Stimulated activated CD8-positive, alpha-beta memory T cell treated with anti-CD3 and anti-CD28 coated beads, Interleukin-7, amount 100 ng/mL, for 1 hour (primary cell): ENCODE data around the gene IFI6.
"Not testable (repeated sequence)": the region's sequence is repeated elsewhere in the genome, so short reads cannot be mapped to it uniquely, and the experiment has no call there.

Experiments used
- DNase-seq, 2 donors: peaks; one replicate each; pipeline ENCODE4 v3.0.0-alpha.2; 2020; ENCODE audit warnings: low read depth in 2 of 2

IFI6 gene

GRCh38 chr1:27628712-27629111 is 43.3 kb downstream of the IFI6 start:
- DNase-seq, result no peak

DNA sequence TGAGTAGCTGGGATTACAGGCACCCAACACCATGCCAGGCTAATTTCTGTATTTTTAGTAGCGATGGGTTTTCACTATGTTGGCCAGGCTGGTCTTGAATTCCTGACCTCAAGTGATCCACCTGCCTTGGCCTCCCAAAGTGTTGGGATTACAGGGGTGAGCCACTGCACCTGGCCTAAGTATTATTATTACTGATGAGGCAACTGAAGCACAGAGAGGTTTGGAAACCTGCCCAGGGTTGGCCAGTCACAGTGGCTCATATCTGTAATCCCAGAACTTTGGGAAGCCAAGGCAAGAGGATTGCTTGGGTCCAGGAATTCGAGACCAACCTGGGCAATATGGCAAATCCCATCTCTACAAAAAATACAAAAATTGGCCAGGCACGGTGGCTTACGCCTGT is 44.3 kb downstream of the IFI6 start:
- DNase-seq, result not testable (repeated sequence)

GRCh38 chr1:27627061-27627460 is 44.9 kb downstream of the IFI6 start:
- DNase-seq, result no peak

- no peak for DNase-seq
Observed at GRCh38 chr1:27626031-27626935, 45.7 kb downstream of the IFI6 start.

GRCh38 chr1:27624467-27625178 is 47.4 kb downstream of the IFI6 start:
- DNase-seq, result no peak

GRCh38 chr1:27623327-27624212 is 48.4 kb downstream of the IFI6 start:
- no peak for DNase-seq

DNA sequence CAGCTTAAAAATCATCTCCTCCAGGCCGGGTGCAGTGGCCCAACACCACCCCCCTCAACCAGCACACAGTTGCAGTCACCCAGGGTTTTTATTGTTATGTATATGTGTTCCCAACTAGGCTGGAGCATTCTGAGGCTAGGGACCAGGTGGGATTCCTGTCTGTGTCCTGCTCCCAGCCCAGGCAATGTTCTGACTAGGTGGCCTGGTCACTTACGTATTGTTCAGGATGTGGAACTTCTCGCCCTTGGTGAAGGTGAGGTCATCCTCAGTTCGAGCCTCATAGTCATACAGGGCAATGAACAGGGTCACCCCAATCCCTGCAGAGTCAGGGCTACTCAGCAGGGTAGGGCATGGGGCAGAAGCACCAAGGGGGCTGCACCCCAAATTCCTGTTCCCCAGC is 49.2 kb downstream of the IFI6 start:
- DNase-seq, result no peak

DNA sequence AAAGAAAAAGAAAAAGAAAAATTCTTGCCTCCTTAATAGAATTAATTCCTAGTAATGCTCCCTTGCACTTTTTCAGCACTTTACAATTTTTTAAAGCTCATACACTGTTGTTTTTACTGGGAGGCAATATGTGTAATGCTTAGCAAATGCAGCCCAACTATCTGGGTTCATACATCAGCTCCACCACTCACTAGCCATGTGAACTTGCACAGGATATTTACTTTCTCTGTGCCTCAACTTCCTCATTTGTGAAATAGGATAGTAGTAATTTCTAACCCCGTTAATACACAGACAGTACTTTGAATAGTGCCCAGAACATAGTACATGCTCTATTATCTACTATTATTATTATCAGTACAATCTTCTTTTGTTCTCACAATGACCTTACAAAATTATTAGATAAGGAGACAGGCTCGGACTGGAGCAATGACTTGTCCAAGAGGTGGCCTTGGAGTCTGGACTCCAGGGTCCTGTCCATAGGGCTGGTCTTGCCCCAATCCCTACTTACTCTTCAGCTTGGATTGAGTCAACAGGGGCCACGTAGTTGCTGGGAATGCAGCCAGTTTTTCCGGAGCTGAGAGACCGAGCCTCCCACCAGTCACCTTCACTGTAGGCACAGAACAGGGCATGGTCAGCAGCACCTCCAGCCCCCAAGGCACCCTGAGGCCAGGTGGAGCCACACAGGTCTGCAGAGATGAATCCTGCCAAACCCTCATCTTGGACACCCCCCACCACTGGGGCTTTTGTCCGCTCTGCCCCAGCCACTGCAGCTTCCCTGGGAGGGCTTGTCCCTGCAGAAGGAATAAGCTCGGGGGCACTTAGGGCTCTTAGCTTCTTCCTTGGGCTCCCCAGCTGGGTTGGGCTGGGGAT is 50.7 kb downstream of the IFI6 start:
- no peak for DNase-seq

GRCh38 chr1:27619782-27620438 is 52.1 kb downstream of the IFI6 start:
- DNase-seq, result not testable (repeated sequence)

- DNase-seq, result no peak
Observed at GRCh38 chr1:27618341-27619082, 53.5 kb downstream of the IFI6 start.

DNA sequence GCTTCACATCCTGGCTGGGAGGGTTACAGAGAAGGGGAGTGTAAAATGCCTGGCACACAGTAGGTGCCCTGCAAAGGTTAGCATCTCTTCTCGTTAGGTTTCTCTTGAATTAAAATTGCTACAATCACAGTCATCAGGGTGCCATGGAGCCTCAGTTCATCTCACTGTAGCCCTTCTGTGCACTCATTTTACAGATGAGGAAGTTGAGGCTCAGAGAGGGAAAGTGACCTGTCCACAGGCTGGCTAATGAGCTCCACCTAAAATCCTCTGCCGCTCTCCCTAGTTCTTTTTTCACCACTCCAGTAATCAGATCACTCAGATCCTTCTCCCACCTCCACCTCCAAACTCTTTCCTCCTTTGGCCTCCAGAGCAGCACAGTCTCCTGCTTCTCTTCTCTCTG is 54.6 kb downstream of the IFI6 start:
- DNase-seq, result no peak

GRCh38 chr1:27616441-27616840 is 55.6 kb downstream of the IFI6 start:
- no peak for DNase-seq
